Natural killer cell (primary cell): ENCODE data around the gene PRKCQ. TPM values are rescaled to one million over a fixed set of nuclear protein-coding genes. Genes with fewer than 3 reads are reported as not detected.

Experiments used
- ATAC-seq, 3 donors: fragments of 150-1000 bp in 2 of 3; fragments of 200-7000 bp in 1 of 3; cut with Tn5 transposase; 1 replicate in 1 of 3; 2 replicates in 2 of 3; pipeline ENCODE4 v1.10.0; 2021; ENCODE audit warnings: mild to moderate bottlenecking in 2 of 3, moderate library complexity in 2 of 3
- DNase-seq, 2 donors: peaks; one replicate each; pipeline versions ENCODE4 v3.0.0 to v3.0.0-alpha.2; 2013 to 2021; ENCODE audit warnings: mixed read lengths in 1 of 2
- H3K27ac ChIP-seq: one replicate; pipeline ENCODE4 v1.5.1; 2013; ENCODE audit warnings: mild to moderate bottlenecking, low read length
- H3K27me3 ChIP-seq: one replicate; pipeline ENCODE4 v1.6.1; 2013; ENCODE audit warnings: low read length; ENCODE audit not compliant: control insufficient read depth, insufficient read depth
- H3K36me3 ChIP-seq: one replicate; pipeline ENCODE4 v1.6.1; 2013; ENCODE audit warnings: low read length; ENCODE audit not compliant: control insufficient read depth, insufficient read depth
- H3K4me1 ChIP-seq: one replicate; pipeline ENCODE4 v1.6.1; 2013; ENCODE audit warnings: low read length; ENCODE audit not compliant: control insufficient read depth, insufficient read depth
- H3K4me3 ChIP-seq: one replicate; pipeline ENCODE4 v1.5.1; 2013; ENCODE audit warnings: low read length
- H3K9me3 ChIP-seq: one replicate; pipeline ENCODE4 v1.6.1; 2013; ENCODE audit warnings: low read length; ENCODE audit not compliant: control insufficient read depth, insufficient read depth
- H3K27ac Mint-ChIP-seq, 2 donors: one replicate each; pipeline ENCODE4 v1.8.0; 2022; ENCODE audit warnings: mild to moderate bottlenecking in 2 of 2, mixed read lengths in 2 of 2, moderate library complexity in 1 of 2
- H3K27me3 Mint-ChIP-seq, 2 donors: one replicate each; pipeline ENCODE4 v1.8.0; 2022; ENCODE audit warnings: low read depth in 2 of 2, mixed read lengths in 2 of 2
- H3K36me3 Mint-ChIP-seq: one replicate; pipeline ENCODE4 v1.8.0; 2022; ENCODE audit warnings: mixed read lengths
- H3K4me1 Mint-ChIP-seq, 2 donors: one replicate each; pipeline ENCODE4 v1.8.0; 2022; ENCODE audit warnings: mixed read lengths in 2 of 2
- H3K4me3 Mint-ChIP-seq: one replicate; pipeline ENCODE4 v1.8.0; 2022; ENCODE audit warnings: mild to moderate bottlenecking, moderate library complexity, mixed read lengths
- H3K9me3 Mint-ChIP-seq, 2 donors: one replicate each; pipeline ENCODE4 v1.8.0; 2022; ENCODE audit warnings: mixed read lengths in 2 of 2
- WGBS: methylation state at CpG from one replicate; pipeline ENCODE4 v1.1.7; 2013; ENCODE audit warnings: missing lambda C conversion rate; ENCODE audit not compliant: insufficient coverage; 5-methylcytosine and 5-hydroxymethylcytosine counted together
- intact Hi-C: fragments of 100-400 bp; cut with micrococcal nuclease; formaldehyde crosslinking; loops from one replicate; pipeline ENCODE4 v1.14.2; 2022
- total RNA-seq, 4 donors: library from RNA; stranded (reverse); fragments of 120-200 nt in 1 of 4; gene quantifications; one replicate each; pipeline versions ENCODE4 v1.2.3 to v1.2.4, GENCODE V29; 2013 to 2022
- TF ChIP-seq, protein P1 (sequence below): fragments of 200-600 bp; IDR thresholded peaks from one replicate; pipeline ENCODE4 v1.8.0; 2022; ENCODE audit warnings: antibody characterized with exemption

The PRKCQ gene
- total RNA-seq, 3 donors from 2014 or later (not counting 1 experiment from before 2014, with no cell fraction given) = 46.5 to 69.5 (median 61.3) TPM

DNA sequence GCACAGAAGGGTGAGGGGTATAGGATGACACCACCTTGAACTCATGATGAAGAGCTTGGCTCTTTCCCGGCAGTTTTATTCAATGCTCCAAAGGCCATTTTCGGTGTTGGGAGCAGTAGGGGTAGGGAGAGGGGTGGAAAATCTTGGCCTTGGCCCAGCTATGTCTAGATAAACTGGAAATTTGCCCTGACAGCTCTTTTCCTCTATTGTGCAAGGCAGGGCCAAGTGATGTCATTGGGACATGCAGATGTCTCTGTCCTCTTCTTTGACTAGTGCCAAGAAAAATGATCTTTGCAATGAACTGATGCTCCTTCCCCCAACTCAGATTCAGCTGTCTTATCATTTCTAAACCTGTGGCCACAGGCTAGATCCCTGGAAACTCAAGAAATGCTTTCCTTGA is 27.7 kb upstream of the PRKCQ start:
- Histone ChIP-seq H3K9me3 (no peaks in the 10 kb centered on the region), H3K36me3 (peaks cover 2% of the 10 kb centered on the region), H3K4me1 (peaks cover 12% of the 10 kb centered on the region), H3K27ac (no peak overlapping the region), H3K27me3 (no peaks in the 10 kb centered on the region), H3K4me3 (no peak overlapping the region)
- no peak for ATAC-seq
- intact Hi-C loops = no loop called here
- Mint-ChIP-seq H3K27me3 (no peaks in the 10 kb centered on the region), H3K4me1 (peaks cover 27% of the 10 kb centered on the region in 2 donors), H3K9me3 (peaks cover 0 to 2% of the 10 kb centered on the region in 2 donors), H3K27ac (no peak overlapping the region), H3K36me3 (peaks cover 6% of the 10 kb centered on the region), H3K4me3 (no peak overlapping the region)
- no peak for DNase-seq
- 88% methylated on average over 2 of the region's 2 CpGs for WGBS
- TF ChIP-seq, protein P1, sequence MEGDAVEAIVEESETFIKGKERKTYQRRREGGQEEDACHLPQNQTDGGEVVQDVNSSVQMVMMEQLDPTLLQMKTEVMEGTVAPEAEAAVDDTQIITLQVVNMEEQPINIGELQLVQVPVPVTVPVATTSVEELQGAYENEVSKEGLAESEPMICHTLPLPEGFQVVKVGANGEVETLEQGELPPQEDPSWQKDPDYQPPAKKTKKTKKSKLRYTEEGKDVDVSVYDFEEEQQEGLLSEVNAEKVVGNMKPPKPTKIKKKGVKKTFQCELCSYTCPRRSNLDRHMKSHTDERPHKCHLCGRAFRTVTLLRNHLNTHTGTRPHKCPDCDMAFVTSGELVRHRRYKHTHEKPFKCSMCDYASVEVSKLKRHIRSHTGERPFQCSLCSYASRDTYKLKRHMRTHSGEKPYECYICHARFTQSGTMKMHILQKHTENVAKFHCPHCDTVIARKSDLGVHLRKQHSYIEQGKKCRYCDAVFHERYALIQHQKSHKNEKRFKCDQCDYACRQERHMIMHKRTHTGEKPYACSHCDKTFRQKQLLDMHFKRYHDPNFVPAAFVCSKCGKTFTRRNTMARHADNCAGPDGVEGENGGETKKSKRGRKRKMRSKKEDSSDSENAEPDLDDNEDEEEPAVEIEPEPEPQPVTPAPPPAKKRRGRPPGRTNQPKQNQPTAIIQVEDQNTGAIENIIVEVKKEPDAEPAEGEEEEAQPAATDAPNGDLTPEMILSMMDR = no peak

DNA sequence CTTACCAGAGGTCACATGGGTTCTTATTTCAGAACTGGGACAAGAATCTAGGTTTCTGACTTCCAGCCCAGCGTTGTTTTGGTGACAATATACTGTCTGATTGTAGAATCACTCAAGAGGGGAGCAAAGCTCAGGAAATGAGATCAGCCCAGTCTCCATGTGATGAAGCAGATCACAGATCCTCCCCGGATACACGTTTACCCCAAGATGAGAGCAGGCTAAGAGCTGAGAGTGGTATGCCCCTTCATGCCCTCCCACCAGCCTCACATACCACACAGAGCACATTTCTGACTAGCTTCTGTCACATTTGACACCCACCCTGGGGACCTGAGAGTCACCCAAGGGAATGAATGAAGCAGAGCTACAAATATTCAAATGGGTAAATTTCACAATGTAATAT is 27.1 kb upstream of the PRKCQ start:
- Histone ChIP-seq H3K4me3 (no peak overlapping the region), H3K27ac (no peak overlapping the region), H3K27me3 (no peaks in the 10 kb centered on the region), H3K4me1 (peaks cover 12% of the 10 kb centered on the region), H3K9me3 (no peaks in the 10 kb centered on the region), H3K36me3 (peaks cover 2% of the 10 kb centered on the region)
- 78% methylated on average over 3 of the region's 3 CpGs for WGBS
- TF ChIP-seq, protein P1 = no peak
- peak in 1 of 2 donors; percentile 77 for DNase-seq
- Mint-ChIP-seq H3K27ac (no peak overlapping the region), H3K36me3 (peaks cover 6% of the 10 kb centered on the region), H3K4me1 (peaks cover 21 to 24% of the 10 kb centered on the region in 2 donors), H3K27me3 (no peaks in the 10 kb centered on the region), H3K4me3 (no peak overlapping the region), H3K9me3 (peaks cover 0 to 2% of the 10 kb centered on the region in 2 donors)
- ATAC-seq = peak; percentile 68 to 75 (median 70)
- intact Hi-C loops = no loop called here

DNA sequence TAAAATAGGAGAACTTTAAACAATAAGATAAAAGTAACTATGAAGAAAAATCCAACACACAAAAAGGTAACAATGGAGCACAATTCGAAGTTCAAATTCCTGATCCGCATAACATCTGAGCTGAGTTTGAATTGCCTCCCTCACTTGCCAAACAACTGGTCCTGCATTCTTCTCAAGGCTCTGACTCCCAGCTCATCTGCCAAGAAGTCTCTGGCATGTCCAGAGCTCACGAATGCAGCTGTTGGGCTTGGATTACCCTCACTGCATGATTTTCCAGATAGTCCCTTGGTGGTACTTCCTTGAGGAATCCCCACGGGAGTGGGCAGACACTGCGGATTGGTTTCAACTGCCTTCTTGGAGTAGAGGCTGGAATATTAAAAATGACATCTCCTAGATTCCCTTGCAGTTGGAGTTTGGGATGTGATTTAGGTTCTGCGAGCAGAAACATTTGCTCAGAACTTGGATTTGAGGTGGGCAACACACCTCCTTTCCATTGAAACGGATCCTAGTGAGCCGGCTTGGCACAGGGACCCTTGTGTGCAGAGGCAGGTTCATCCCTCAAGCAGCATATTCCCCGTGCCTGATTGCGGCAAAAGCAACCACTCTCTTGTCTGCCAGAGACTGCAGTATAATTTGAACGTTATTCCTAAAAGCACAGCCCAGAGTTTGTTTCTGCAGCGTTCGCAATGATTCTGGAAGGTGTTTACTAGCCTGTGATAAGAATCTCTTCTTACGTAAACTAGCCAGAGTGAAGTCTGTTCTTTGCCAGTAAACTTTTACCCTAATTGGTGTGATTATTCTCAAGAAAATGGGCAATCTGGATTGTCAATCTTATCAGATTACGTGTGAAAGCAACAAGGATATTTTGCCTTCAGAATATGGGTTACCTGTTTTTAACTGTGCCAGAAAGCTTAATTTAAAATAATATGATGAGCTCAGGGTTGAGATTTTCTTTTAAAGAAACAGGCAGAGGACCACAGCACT is 23.4 kb upstream of the PRKCQ start:
- H3K36me3 Mint-ChIP-seq = peaks cover 16% of the 10 kb centered on the region

More for the DNA sequence above, 23.4 kb upstream of the PRKCQ start:
- intact Hi-C loops = no loop called here
- peaks cover 0 to 2% of the 10 kb centered on the region in 2 donors for H3K9me3 Mint-ChIP-seq
- ATAC-seq = no peak
- no peaks in the 10 kb centered on the region for H3K9me3 ChIP-seq
- H3K27me3 Mint-ChIP-seq = no peaks in the 10 kb centered on the region
- WGBS = 95% methylated on average over 15 of the region's 15 CpGs
- no peak for DNase-seq
- H3K27ac ChIP-seq = no peak overlapping the region
- H3K4me1 ChIP-seq = peaks cover 19% of the 10 kb centered on the region
- no peak overlapping the region for H3K4me3 ChIP-seq
- TF ChIP-seq, protein P1 = no peak
- no peaks in the 10 kb centered on the region for H3K27me3 ChIP-seq
- H3K4me1 Mint-ChIP-seq = peaks cover 22 to 37% of the 10 kb centered on the region in 2 donors
- peaks cover 2% of the 10 kb centered on the region for H3K36me3 ChIP-seq
- H3K27ac Mint-ChIP-seq = no peak overlapping the region
- no peak overlapping the region for H3K4me3 Mint-ChIP-seq
